Mesothelial cell of epicardium (in vitro differentiated cells): ENCODE measurements around the gene NFIB. TPM values are rescaled to one million over a fixed set of nuclear protein-coding genes. Genes with fewer than 3 reads are reported as not detected.

Experiments
- DNase-seq, 2 experiments: peaks; one replicate each; pipeline ENCODE4 v3.0.0; 2021; ENCODE audit warnings: low spot score in 2 of 2; ENCODE audit not compliant: unreplicated experiment in 2 of 2
- H3K27ac Mint-ChIP-seq: 2 replicates; pipeline ENCODE4 v1.8.0; 2021; ENCODE audit warnings: mixed read lengths
- H3K27me3 Mint-ChIP-seq: 2 replicates; pipeline ENCODE4 v1.8.0; 2021; ENCODE audit warnings: low read depth, mixed read lengths
- H3K36me3 Mint-ChIP-seq: 2 replicates; pipeline ENCODE4 v1.8.0; 2021; ENCODE audit warnings: mixed read lengths
- H3K4me1 Mint-ChIP-seq: 2 replicates; pipeline ENCODE4 v1.8.0; 2021; ENCODE audit warnings: mixed read lengths
- H3K4me3 Mint-ChIP-seq: 2 replicates; pipeline ENCODE4 v1.8.0; 2021; ENCODE audit warnings: mild to moderate bottlenecking, moderate library complexity, mixed read lengths
- H3K9me3 Mint-ChIP-seq: 2 replicates; pipeline ENCODE4 v1.8.0; 2021; ENCODE audit warnings: mixed read lengths
- CTCF ChIP-seq: fragments of 200-600 bp; sonication (generic); IDR thresholded peaks from one replicate; pipeline ENCODE4 v1.5.0; 2021; ENCODE audit warnings: antibody characterized with exemption; ENCODE audit not compliant: unreplicated experiment
- total RNA-seq: library from RNA; stranded (reverse); gene quantifications from 3 replicates; pipeline ENCODE4 v1.2.1, GENCODE V29; 2021

NFIB gene
- total RNA-seq, 1 donor from 2014 or later: 230 TPM

- H3K36me3 Mint-ChIP-seq: peaks cover 24% of the 10 kb centered on the region
- TF ChIP-seq CTCF: no peak
- H3K27me3 Mint-ChIP-seq: no peaks in the 10 kb centered on the region
- H3K27ac Mint-ChIP-seq: no peak overlapping the region
- peaks cover 5% of the 10 kb centered on the region for H3K9me3 Mint-ChIP-seq
- H3K4me1 Mint-ChIP-seq: peaks cover 19% of the 10 kb centered on the region
- no peak for DNase-seq
- no peak overlapping the region for H3K4me3 Mint-ChIP-seq
Measured at GRCh38 chr9:14141699-14142098, 172.2 kb downstream of the NFIB start.

GRCh38 chr9:14140096-14140697, 173.7 kb downstream of the NFIB start:
- no peak for DNase-seq
- H3K27me3 Mint-ChIP-seq: no peaks in the 10 kb centered on the region
- H3K4me1 Mint-ChIP-seq: peaks cover 31% of the 10 kb centered on the region
- peaks cover 19% of the 10 kb centered on the region for H3K36me3 Mint-ChIP-seq
- TF ChIP-seq CTCF: no peak
- no peak overlapping the region for H3K27ac Mint-ChIP-seq
- H3K4me3 Mint-ChIP-seq: no peak overlapping the region
- peaks cover 5% of the 10 kb centered on the region for H3K9me3 Mint-ChIP-seq

- H3K36me3 Mint-ChIP-seq: peaks cover 12% of the 10 kb centered on the region
- no peak for DNase-seq
- H3K27me3 Mint-ChIP-seq: no peaks in the 10 kb centered on the region
- H3K9me3 Mint-ChIP-seq: peaks cover 5% of the 10 kb centered on the region
- H3K4me3 Mint-ChIP-seq: no peak overlapping the region
- H3K4me1 Mint-ChIP-seq: peaks cover 31% of the 10 kb centered on the region
- H3K27ac Mint-ChIP-seq: no peak overlapping the region
- TF ChIP-seq CTCF: no peak
Measured at GRCh38 chr9:14139287-14139686, 174.7 kb downstream of the NFIB start.

- Mint-ChIP-seq H3K27ac (peak overlapping the region; percentile 78), H3K4me1 (peaks cover 41% of the 10 kb centered on the region), H3K4me3 (no peak overlapping the region), H3K9me3 (no peaks in the 10 kb centered on the region), H3K36me3 (peaks cover 18% of the 10 kb centered on the region), H3K27me3 (no peaks in the 10 kb centered on the region)
- TF ChIP-seq CTCF: no peak
- DNase-seq: no peak
Measured at GRCh38 chr9:14136646-14137370, 177.1 kb downstream of the NFIB start.

GRCh38 chr9:14136047-14136635, 177.8 kb downstream of the NFIB start:
- Mint-ChIP-seq H3K4me1 (peaks cover 46% of the 10 kb centered on the region), H3K27ac (peak overlapping the region; percentile 78), H3K9me3 (no peaks in the 10 kb centered on the region), H3K4me3 (no peak overlapping the region), H3K36me3 (peaks cover 25% of the 10 kb centered on the region), H3K27me3 (no peaks in the 10 kb centered on the region)
- TF ChIP-seq CTCF: no peak
- DNase-seq: no peak
